SU-DHL-6 (cell line): ENCODE results near the gene APOBEC3B.
"Not testable (repeated sequence)": the region's sequence is repeated elsewhere in the genome, so short reads cannot be mapped to it uniquely, and the experiment has no call there.

Experiments used
- H2AFZ ChIP-seq: fragments of 200-600 bp; sonication (generic); 2 replicates; pipeline ENCODE4 v1.6.1; 2014; ENCODE audit warnings: low read depth, mild to moderate bottlenecking, moderate library complexity, mixed read lengths, antibody characterized with exemption, low read length; ENCODE audit not compliant: severe bottlenecking
- H3F3A ChIP-seq: fragments of 200-600 bp; shearing (Covaris generic); 2 replicates; pipeline ENCODE4 v1.6.0; 2016; ENCODE audit warnings: antibody characterized with exemption, mild to moderate bottlenecking; ENCODE audit not compliant: insufficient read depth
- H3K27ac ChIP-seq: fragments of 200-600 bp; sonication (generic); 2 replicates; pipeline ENCODE4 v1.5.1; 2016; ENCODE audit warnings: low read depth, mild to moderate bottlenecking, low read length, moderate library complexity, mixed read lengths
- H3K27me3 ChIP-seq: fragments of 200-600 bp; sonication (generic), shearing (Covaris generic); 2 replicates; pipeline ENCODE4 v1.6.0; 2014; ENCODE audit warnings: mild to moderate bottlenecking, low read length
- H3K36me3 ChIP-seq: fragments of 200-600 bp; sonication (generic); 2 replicates; pipeline ENCODE4 v1.6.1; 2014; ENCODE audit warnings: mild to moderate bottlenecking, low read length, mixed read lengths
- H3K4me2 ChIP-seq: fragments of 300-600, 200-600 bp; shearing (Covaris generic), sonication (generic); 2 replicates; pipeline ENCODE4 v1.6.0; 2014; ENCODE audit warnings: low read length, low read depth, mild to moderate bottlenecking; ENCODE audit not compliant: poor library complexity, severe bottlenecking
- H3K4me3 ChIP-seq: fragments of 200-600 bp; sonication (generic); 2 replicates; pipeline ENCODE4 v1.5.1; 2014; ENCODE audit warnings: antibody characterized with exemption, low read length, mild to moderate bottlenecking, mixed read lengths; ENCODE audit not compliant: insufficient read depth, poor library complexity, severe bottlenecking
- H3K79me2 ChIP-seq: fragments of 200-600 bp; sonication (generic); 2 replicates; pipeline ENCODE4 v1.6.1; 2014; ENCODE audit warnings: mild to moderate bottlenecking, low read length, moderate library complexity; ENCODE audit not compliant: insufficient read depth
- H3K9ac ChIP-seq: fragments of 200-600 bp; sonication (generic); 2 replicates; pipeline ENCODE4 v1.7.0; 2014; ENCODE audit warnings: mild to moderate bottlenecking, low read length
- H3K9me2 ChIP-seq: fragments of 200-600 bp; sonication (generic); replicated peaks from 2 replicates; pipeline ENCODE4 v1.6.1; 2014; ENCODE audit warnings: low read length; ENCODE audit not compliant: insufficient read depth
- H3K9me3 ChIP-seq: fragments of 200-600 bp; sonication (generic); 2 replicates; pipeline ENCODE4 v1.6.1; 2014; ENCODE audit warnings: low read length, mixed read lengths; ENCODE audit not compliant: insufficient read depth
- H4K20me1 ChIP-seq: fragments of 200-600 bp; sonication (generic); 2 replicates; pipeline ENCODE4 v1.6.1; 2014; ENCODE audit warnings: low read depth, mild to moderate bottlenecking, antibody characterized with exemption, low read length, moderate library complexity, mixed read lengths
- EZH2phosphoT487 ChIP-seq: fragments of 200-600 bp; sonication (generic), shearing (Covaris generic); conservative IDR thresholded peaks from 2 replicates; pipeline ENCODE4 v1.6.1; 2018; ENCODE audit warnings: mild to moderate bottlenecking, antibody characterized with exemption, low read length, moderate library complexity, mixed read lengths
- TF ChIP-seq, protein P1 (sequence below): fragments of 200-600 bp; sonication (generic); IDR thresholded peaks from one replicate; pipeline ENCODE4 v1.5.1; 2017; ENCODE audit warnings: antibody characterized with exemption, mild to moderate bottlenecking, low read length, moderate library complexity; ENCODE audit not compliant: insufficient read depth, poor library complexity, severe bottlenecking

The APOBEC3B gene

DNA sequence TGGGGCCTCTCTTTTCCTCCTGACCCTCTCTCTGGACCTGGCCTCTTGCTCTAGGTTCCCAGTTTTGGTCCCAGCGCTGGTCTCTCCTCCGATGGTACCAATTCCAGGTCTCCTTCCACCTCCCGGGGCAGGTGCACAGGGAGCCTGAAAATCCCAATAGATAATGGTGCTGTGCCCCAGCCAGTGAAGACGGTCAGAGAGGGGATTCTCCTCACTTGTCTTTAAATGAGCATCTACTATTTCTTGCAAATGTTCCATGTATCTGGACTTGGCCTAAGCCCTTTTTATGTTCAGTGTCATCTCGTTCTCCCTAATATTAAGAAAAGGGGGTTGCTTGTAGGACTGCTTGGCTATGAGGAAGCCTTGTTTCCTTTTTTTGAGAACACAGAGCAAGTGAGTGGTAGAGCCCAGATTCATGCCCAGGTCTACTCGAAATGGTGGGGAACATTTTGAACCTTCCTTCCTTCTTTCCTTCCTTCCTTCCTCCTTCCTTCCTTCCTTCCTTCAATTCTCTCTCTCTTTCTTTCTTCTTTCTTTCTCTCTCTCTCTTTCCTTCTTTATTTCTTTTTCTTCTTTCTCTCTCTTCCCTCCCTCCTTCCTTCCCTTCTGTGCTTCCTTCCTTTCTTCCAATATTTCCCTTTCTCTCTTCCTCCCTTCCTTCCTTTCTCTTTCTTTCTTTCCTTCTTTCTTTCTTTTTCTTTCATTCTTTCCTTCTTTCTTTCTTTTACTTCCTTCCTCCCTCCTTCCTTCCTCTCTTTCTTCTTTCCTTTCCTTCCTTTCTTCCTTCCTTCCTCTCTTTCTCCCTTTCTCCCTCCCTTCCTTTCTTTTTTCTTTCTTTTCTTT is 24.1 kb upstream of the APOBEC3B start:
- no peak overlapping the region for H3K4me3 ChIP-seq
- H3K9ac ChIP-seq: no peak overlapping the region
- H3K27me3 ChIP-seq: no peaks in the 10 kb centered on the region
- H3K9me3 ChIP-seq: no peaks in the 10 kb centered on the region
- H3K27ac ChIP-seq: no peak overlapping the region
- H2AFZ ChIP-seq: no peak overlapping the region
- H3K4me2 ChIP-seq: no peak overlapping the region
- TF ChIP-seq, protein P1, sequence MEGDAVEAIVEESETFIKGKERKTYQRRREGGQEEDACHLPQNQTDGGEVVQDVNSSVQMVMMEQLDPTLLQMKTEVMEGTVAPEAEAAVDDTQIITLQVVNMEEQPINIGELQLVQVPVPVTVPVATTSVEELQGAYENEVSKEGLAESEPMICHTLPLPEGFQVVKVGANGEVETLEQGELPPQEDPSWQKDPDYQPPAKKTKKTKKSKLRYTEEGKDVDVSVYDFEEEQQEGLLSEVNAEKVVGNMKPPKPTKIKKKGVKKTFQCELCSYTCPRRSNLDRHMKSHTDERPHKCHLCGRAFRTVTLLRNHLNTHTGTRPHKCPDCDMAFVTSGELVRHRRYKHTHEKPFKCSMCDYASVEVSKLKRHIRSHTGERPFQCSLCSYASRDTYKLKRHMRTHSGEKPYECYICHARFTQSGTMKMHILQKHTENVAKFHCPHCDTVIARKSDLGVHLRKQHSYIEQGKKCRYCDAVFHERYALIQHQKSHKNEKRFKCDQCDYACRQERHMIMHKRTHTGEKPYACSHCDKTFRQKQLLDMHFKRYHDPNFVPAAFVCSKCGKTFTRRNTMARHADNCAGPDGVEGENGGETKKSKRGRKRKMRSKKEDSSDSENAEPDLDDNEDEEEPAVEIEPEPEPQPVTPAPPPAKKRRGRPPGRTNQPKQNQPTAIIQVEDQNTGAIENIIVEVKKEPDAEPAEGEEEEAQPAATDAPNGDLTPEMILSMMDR: no peak
- no peak for TF ChIP-seq EZH2phosphoT487
- no peaks in the 10 kb centered on the region for H3K36me3 ChIP-seq
- H3K79me2 ChIP-seq: no peaks in the 10 kb centered on the region
- H4K20me1 ChIP-seq: no peaks in the 10 kb centered on the region
- H3F3A ChIP-seq: no peaks in the 10 kb centered on the region
- H3K9me2 ChIP-seq: no peaks in the 10 kb centered on the region

DNA sequence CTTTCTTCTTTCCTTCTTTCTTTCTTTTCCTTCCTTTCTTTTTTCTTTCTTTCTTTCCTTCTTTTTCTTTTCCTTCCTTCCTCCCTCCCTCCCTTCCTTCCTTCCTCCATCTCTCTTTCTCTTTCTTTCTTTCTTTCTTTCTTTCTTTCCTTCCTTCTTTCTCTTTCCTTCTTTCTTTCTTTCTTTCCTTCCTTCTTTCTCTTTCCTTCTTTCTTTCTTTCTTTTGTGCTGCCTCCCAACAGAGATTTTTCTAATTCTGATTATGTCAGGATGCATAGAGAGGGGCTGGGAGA is 23.6 kb upstream of the APOBEC3B start:
- H3K4me3 ChIP-seq, H3K27ac ChIP-seq, H3K9ac ChIP-seq, H3K9me3 ChIP-seq, H3K79me2 ChIP-seq, H3K36me3 ChIP-seq, H3K27me3 ChIP-seq, H3K4me2 ChIP-seq, H3F3A ChIP-seq, H3K9me2 ChIP-seq, H4K20me1 ChIP-seq, H2AFZ ChIP-seq: not testable (repeated sequence)

DNA sequence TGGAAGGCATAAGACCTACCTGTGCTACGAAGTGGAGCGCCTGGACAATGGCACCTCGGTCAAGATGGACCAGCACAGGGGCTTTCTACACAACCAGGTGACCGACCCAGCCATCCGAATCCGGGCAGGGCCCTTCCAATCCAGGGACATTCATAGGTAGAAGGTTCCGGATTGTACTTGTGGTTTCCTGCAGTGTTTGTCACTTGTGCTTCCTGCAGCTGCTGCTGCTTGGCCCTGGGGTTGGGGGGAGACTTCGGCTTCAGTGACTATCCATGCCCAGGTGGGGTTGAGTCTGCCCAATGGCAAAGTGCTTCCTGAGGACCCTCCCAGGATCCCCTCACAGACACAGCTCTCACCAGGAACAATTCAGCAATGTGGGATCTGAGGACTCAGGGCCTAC is 22.6 kb upstream of the APOBEC3B start:
- no peaks in the 10 kb centered on the region for H3K36me3 ChIP-seq
- H3K9ac ChIP-seq: no peak overlapping the region
- H3K79me2 ChIP-seq: no peaks in the 10 kb centered on the region
- H2AFZ ChIP-seq: no peak overlapping the region
- no peaks in the 10 kb centered on the region for H4K20me1 ChIP-seq
- H3K9me3 ChIP-seq: no peaks in the 10 kb centered on the region
- TF ChIP-seq, protein P1: no peak
- TF ChIP-seq EZH2phosphoT487: no peak
- no peaks in the 10 kb centered on the region for H3F3A ChIP-seq
- H3K27ac ChIP-seq: no peak overlapping the region
- H3K4me3 ChIP-seq: no peak overlapping the region
- no peaks in the 10 kb centered on the region for H3K27me3 ChIP-seq
- H3K9me2 ChIP-seq: no peaks in the 10 kb centered on the region
- no peak overlapping the region for H3K4me2 ChIP-seq

DNA sequence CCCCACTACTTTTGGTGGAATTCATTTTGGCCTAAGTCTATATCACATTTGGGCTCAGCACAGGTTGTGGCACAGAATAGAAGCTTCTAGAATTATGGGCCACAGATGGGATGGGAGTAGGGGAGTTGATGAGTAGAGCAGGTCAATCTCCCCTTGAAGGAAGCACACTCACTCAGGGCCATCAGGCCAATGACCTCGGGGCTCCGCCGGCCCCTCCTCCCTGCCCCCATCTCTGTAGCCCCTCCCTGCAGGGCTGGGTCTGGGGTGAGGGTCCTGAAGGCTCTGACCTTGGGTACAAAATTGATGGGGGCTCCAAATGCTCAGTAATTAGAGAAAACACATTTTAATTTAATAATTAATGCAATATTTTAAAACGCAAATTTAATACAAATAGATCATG is 21.5 kb upstream of the APOBEC3B start:
- not testable (repeated sequence) for H3K79me2 ChIP-seq, H3K4me2 ChIP-seq, H3K36me3 ChIP-seq, H2AFZ ChIP-seq, H3K27ac ChIP-seq, H3F3A ChIP-seq, H3K4me3 ChIP-seq, H3K9me2 ChIP-seq, H3K9me3 ChIP-seq, H3K27me3 ChIP-seq, H4K20me1 ChIP-seq, H3K9ac ChIP-seq

DNA sequence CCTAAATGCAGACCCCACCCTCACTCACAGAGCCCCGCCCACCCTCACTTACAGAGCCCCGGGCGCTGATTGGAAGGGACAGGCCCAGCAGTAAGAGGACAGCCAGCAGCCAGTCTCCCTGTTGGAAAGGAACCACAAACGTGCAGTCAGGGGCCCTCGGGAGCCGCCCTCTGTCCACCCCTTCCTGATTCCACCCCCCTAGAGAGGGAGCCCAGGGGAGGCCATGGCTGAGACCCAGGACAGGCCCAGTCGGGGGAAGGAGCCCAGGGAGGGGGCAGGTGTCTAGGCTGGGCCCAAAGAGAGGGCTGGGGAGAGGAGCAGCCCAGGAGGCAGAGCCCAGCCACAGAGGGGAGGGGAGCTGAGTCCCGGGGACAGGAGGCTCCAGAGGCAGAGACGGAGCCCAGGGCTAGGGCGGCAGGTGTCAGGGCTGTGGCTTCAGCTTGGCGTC is 18.8 kb upstream of the APOBEC3B start:
- H3F3A ChIP-seq, H3K9me2 ChIP-seq, H3K4me3 ChIP-seq, H3K27me3 ChIP-seq, H3K9me3 ChIP-seq, H2AFZ ChIP-seq, H3K9ac ChIP-seq, H3K36me3 ChIP-seq, H3K4me2 ChIP-seq, H3K27ac ChIP-seq, H3K79me2 ChIP-seq, H4K20me1 ChIP-seq: not testable (repeated sequence)
